Loucy (cell line): Measurements from ENCODE around the gene FBRS.

ENCODE experiments used
- CTCF ChIP-seq: fragments of 200-600 bp; sonication (generic); conservative IDR thresholded peaks from 2 replicates; pipeline ENCODE4 v1.5.1; 2014; ENCODE audit warnings: mild to moderate bottlenecking, antibody characterized with exemption, low read length
- EZH2phosphoT487 ChIP-seq: fragments of 200-600 bp; IDR thresholded peaks from 2 replicates; pipeline ENCODE4 v1.6.1; 2018; ENCODE audit warnings: antibody characterized with exemption, mild to moderate bottlenecking, moderate library complexity, borderline replicate concordance

DNA sequence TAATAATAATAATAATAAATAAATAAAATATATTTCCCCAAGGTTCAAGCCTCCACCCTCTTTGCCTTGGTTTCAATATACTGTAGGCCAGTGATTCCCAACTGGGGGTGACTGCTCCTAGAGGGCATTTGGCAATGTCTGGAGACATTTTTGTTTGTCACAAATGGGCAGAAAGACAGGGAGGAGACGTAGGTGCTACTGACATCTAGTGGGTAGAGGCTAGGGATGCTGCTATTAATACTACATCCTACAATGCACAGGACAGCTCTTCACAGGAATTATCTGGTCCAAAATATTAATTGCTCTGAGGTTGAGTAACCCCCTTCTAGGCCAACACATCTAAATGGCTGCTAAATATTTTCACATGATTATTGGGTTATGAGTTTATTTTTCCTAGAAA lies 20.3 kb upstream of the FBRS start:
- TF ChIP-seq EZH2phosphoT487, result no peak
- TF ChIP-seq CTCF, result peak; percentile 79
